HG03575 (cell line): ENCODE measurements around the gene CCDC175.

Experiments
- ATAC-seq: cut with Tn5 transposase; IDR thresholded peaks from one replicate; pipeline ENCODE4 v1.9.1; 2021; ENCODE audit not compliant: unreplicated experiment, insufficient number of reproducible peaks, low FRiP score; ENCODE audit errors: extremely low read depth

CCDC175 gene

GRCh38 chr14:59543873-59544272, 32.7 kb downstream of the CCDC175 start:
- ATAC-seq: no peak

- no peak for ATAC-seq
Measured at GRCh38 chr14:59541731-59542130, 34.9 kb downstream of the CCDC175 start.

GRCh38 chr14:59540852-59541251, 35.8 kb downstream of the CCDC175 start:
- ATAC-seq: no peak

- no peak for ATAC-seq
Measured at GRCh38 chr14:59538936-59539335, 37.7 kb downstream of the CCDC175 start.

GRCh38 chr14:59537476-59537875, 39.1 kb downstream of the CCDC175 start:
- no peak for ATAC-seq

GRCh38 chr14:59534361-59534987, 42.1 kb downstream of the CCDC175 start:
- ATAC-seq: no peak

- no peak for ATAC-seq
Measured at GRCh38 chr14:59532419-59532818, 44.2 kb downstream of the CCDC175 start.

- ATAC-seq: no peak
Measured at GRCh38 chr14:59530349-59530748, 46.3 kb downstream of the CCDC175 start.

GRCh38 chr14:59529189-59529588, 47.4 kb downstream of the CCDC175 start:
- ATAC-seq: no peak

GRCh38 chr14:59520224-59520623, 56.4 kb downstream of the CCDC175 start:
- no peak for ATAC-seq

- no peak for ATAC-seq
Measured at GRCh38 chr14:59511916-59512575, 64.6 kb downstream of the CCDC175 start.

- no peak for ATAC-seq
Measured at GRCh38 chr14:59510966-59511365, 65.6 kb downstream of the CCDC175 start.

GRCh38 chr14:59510001-59510400, 66.6 kb downstream of the CCDC175 start:
- ATAC-seq: no peak

GRCh38 chr14:59509101-59509500, 67.5 kb downstream of the CCDC175 start:
- no peak for ATAC-seq

GRCh38 chr14:59507752-59508103, 68.9 kb downstream of the CCDC175 start:
- ATAC-seq: no peak

GRCh38 chr14:59507063-59507751, 69.4 kb downstream of the CCDC175 start:
- peak; percentile 49 for ATAC-seq

- ATAC-seq: no peak
Measured at GRCh38 chr14:59503256-59503655, 73.4 kb downstream of the CCDC175 start.

GRCh38 chr14:59500732-59501131, 75.9 kb downstream of the CCDC175 start:
- ATAC-seq: no peak

- ATAC-seq: no peak
Measured at GRCh38 chr14:59492384-59492783, 84.2 kb downstream of the CCDC175 start.

- ATAC-seq: no peak
Measured at GRCh38 chr14:59490756-59491155, 85.9 kb downstream of the CCDC175 start.
